Mononuclear cell (primary cell): ENCODE measurements around the gene HNRNPA1. TPM values are rescaled to one million over a fixed set of nuclear protein-coding genes. Genes with fewer than 3 reads are reported as not detected.
A peak's percentile ranks its signal among the peaks of the same experiment; 100 is the strongest.
"Not testable (repeated sequence)": the region's sequence is repeated elsewhere in the genome, so short reads cannot be mapped to it uniquely, and the experiment has no call there.

Experiments used
- H3K27me3 ChIP-seq: 2 replicates; pipeline ENCODE4 v1.6.0; 2011; ENCODE audit warnings: low read length, control low read depth; ENCODE audit not compliant: insufficient read depth
- H3K4me1 ChIP-seq: 2 replicates; pipeline ENCODE4 v1.5.1; 2011; ENCODE audit warnings: mild to moderate bottlenecking, low read length, control low read depth; ENCODE audit not compliant: insufficient read depth
- H3K4me3 ChIP-seq: 2 replicates; pipeline ENCODE4 v1.5.1; 2011; ENCODE audit warnings: mild to moderate bottlenecking, low read length, moderate library complexity
- H3K9me3 ChIP-seq: 2 replicates; pipeline ENCODE4 v1.5.1; 2011; ENCODE audit warnings: low read depth, mild to moderate bottlenecking, control low read depth, low read length
- total RNA-seq: library from RNA; depleted of rRNA; stranded (reverse); fragments of >200 nt; gene quantifications from one replicate; pipeline ENCODE4 v1.2.3, GENCODE V29; 2012

The HNRNPA1 gene
- 766 TPM for total RNA-seq

GRCh38 chr12:54280468-54281260 is at the start of gene HNRNPA1:
Gene HNRNPA1 (plus strand): TSS chr12:54280726. CDS start chr12:54280808, 82 bp downstream.
- peaks cover 70% of the 10 kb centered on the region for H3K4me1 ChIP-seq
- no peaks in the 10 kb centered on the region for H3K27me3 ChIP-seq
- H3K9me3 ChIP-seq = no peaks in the 10 kb centered on the region
- H3K4me3 ChIP-seq = peak within 1 kb of the TSS; percentile 75

GRCh38 chr12:54231269-54231668 is 49.3 kb upstream of the HNRNPA1 start:
- peaks cover 39% of the 10 kb centered on the region for H3K4me1 ChIP-seq
- H3K27me3 ChIP-seq, H3K4me3 ChIP-seq, H3K9me3 ChIP-seq: not testable (repeated sequence)

GRCh38 chr12:54232790-54233189 is 47.7 kb upstream of the HNRNPA1 start:
- Histone ChIP-seq H3K9me3 (no peaks in the 10 kb centered on the region), H3K4me1 (peaks cover 24% of the 10 kb centered on the region), H3K4me3 (no peak overlapping the region), H3K27me3 (no peaks in the 10 kb centered on the region)

- H3K4me3 ChIP-seq = no peak overlapping the region
- no peaks in the 10 kb centered on the region for H3K9me3 ChIP-seq
- peaks cover 10% of the 10 kb centered on the region for H3K4me1 ChIP-seq
- H3K27me3 ChIP-seq = no peaks in the 10 kb centered on the region
Measured at GRCh38 chr12:54238531-54238930, 42.0 kb upstream of the HNRNPA1 start.

GRCh38 chr12:54239620-54240019 is 40.9 kb upstream of the HNRNPA1 start:
- no peak overlapping the region for H3K4me3 ChIP-seq
- no peaks in the 10 kb centered on the region for H3K9me3 ChIP-seq
- H3K27me3 ChIP-seq = no peaks in the 10 kb centered on the region
- H3K4me1 ChIP-seq = peaks cover 10% of the 10 kb centered on the region

GRCh38 chr12:54240129-54240528 is 40.4 kb upstream of the HNRNPA1 start:
- H3K4me3 ChIP-seq = no peak overlapping the region
- no peaks in the 10 kb centered on the region for H3K27me3 ChIP-seq
- peaks cover 10% of the 10 kb centered on the region for H3K4me1 ChIP-seq
- no peaks in the 10 kb centered on the region for H3K9me3 ChIP-seq

- H3K4me3 ChIP-seq = no peak overlapping the region
- H3K4me1 ChIP-seq = peaks cover 10% of the 10 kb centered on the region
- no peaks in the 10 kb centered on the region for H3K9me3 ChIP-seq
- no peaks in the 10 kb centered on the region for H3K27me3 ChIP-seq
Measured at GRCh38 chr12:54240971-54241588, 39.4 kb upstream of the HNRNPA1 start.

GRCh38 chr12:54246011-54246641 is 34.4 kb upstream of the HNRNPA1 start:
- Histone ChIP-seq H3K4me1 (peaks cover 4% of the 10 kb centered on the region), H3K27me3 (no peaks in the 10 kb centered on the region), H3K9me3 (no peaks in the 10 kb centered on the region), H3K4me3 (no peak overlapping the region)

GRCh38 chr12:54249489-54249888 is 31.0 kb upstream of the HNRNPA1 start:
- Histone ChIP-seq H3K4me3 (no peak overlapping the region), H3K27me3 (no peaks in the 10 kb centered on the region)

GRCh38 chr12:54251667-54252284 is 28.8 kb upstream of the HNRNPA1 start:
- H3K4me1 ChIP-seq = peaks cover 7% of the 10 kb centered on the region
- no peaks in the 10 kb centered on the region for H3K9me3 ChIP-seq
- H3K4me3 ChIP-seq = no peak overlapping the region
- H3K27me3 ChIP-seq = no peaks in the 10 kb centered on the region

More at GRCh38 chr12:54249489-54249888, 31.0 kb upstream of the HNRNPA1 start:
- Histone ChIP-seq H3K4me1 (peaks cover 7% of the 10 kb centered on the region), H3K9me3 (no peaks in the 10 kb centered on the region)

- no peaks in the 10 kb centered on the region for H3K9me3 ChIP-seq
- H3K4me3 ChIP-seq = no peak overlapping the region
- peaks cover 7% of the 10 kb centered on the region for H3K4me1 ChIP-seq
- no peaks in the 10 kb centered on the region for H3K27me3 ChIP-seq
Measured at GRCh38 chr12:54253240-54253639, 27.3 kb upstream of the HNRNPA1 start.

- Histone ChIP-seq H3K9me3 (no peaks in the 10 kb centered on the region), H3K4me1 (peaks cover 27% of the 10 kb centered on the region), H3K4me3 (no peak overlapping the region), H3K27me3 (no peaks in the 10 kb centered on the region)
Measured at GRCh38 chr12:54257332-54257731, 23.2 kb upstream of the HNRNPA1 start.

- H3K4me1 ChIP-seq = peaks cover 32% of the 10 kb centered on the region
- no peaks in the 10 kb centered on the region for H3K27me3 ChIP-seq
- H3K9me3 ChIP-seq = no peaks in the 10 kb centered on the region
- H3K4me3 ChIP-seq = no peak overlapping the region
Measured at GRCh38 chr12:54258201-54258681, 22.3 kb upstream of the HNRNPA1 start.

GRCh38 chr12:54259194-54260011 is 21.1 kb upstream of the HNRNPA1 start:
- Histone ChIP-seq H3K4me3 (no peak overlapping the region), H3K9me3 (no peaks in the 10 kb centered on the region), H3K27me3 (no peaks in the 10 kb centered on the region), H3K4me1 (peaks cover 32% of the 10 kb centered on the region)
